CD4-positive, alpha-beta T cell treated with Interleukin-4 for 4 hours (primary cell): ENCODE results near the gene NT5DC1.

Source experiments
- DNase-seq: peaks from one replicate; pipeline ENCODE4 v3.0.0-alpha.2; 2020

NT5DC1 gene

GRCh38 chr6:116145803-116146675 lies 45.4 kb downstream of the NT5DC1 start:
- no peak for DNase-seq

- DNase-seq, result no peak
Observed at GRCh38 chr6:116152620-116153019, 52.0 kb downstream of the NT5DC1 start.

GRCh38 chr6:116154887-116155286 lies 54.2 kb downstream of the NT5DC1 start:
- DNase-seq, result no peak

- DNase-seq, result no peak
Observed at GRCh38 chr6:116156405-116157326, 56.0 kb downstream of the NT5DC1 start.

- DNase-seq, result no peak
Observed at GRCh38 chr6:116157391-116157790, 56.7 kb downstream of the NT5DC1 start.

- no peak for DNase-seq
Observed at GRCh38 chr6:116158641-116159040, 58.0 kb downstream of the NT5DC1 start.

DNA sequence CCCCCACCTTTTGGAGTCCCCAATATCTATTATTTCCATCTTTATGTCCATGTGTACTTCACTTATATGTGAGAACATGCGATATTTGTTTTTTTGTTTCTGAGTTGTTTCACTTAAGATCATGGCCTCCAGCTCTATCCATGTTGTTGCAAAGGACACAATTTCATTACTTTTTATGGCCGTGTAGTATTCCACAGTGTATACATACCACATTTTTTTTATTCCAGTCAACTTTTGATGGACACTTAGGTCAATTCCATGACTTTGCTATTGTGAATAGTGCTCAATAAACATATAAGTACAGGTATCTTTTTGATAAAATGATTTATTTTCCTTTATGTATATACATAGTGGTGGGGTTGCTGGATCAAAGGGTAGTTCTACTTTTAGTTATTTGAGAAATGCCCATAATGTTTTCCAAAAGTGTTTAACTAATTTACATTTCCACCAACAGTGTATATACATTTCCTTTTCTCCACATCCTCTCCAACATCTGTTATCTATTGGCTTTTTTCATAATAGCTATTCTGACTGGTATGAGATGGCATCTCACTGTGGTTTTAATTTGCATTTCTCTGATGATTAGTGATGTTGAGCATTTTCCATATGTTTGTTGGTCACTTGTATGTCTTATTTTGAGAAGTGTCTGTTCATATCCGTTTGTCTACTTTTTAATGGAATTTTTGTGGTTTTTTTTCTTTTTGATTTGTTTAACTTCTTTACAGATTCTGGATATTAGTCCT lies 59.3 kb downstream of the NT5DC1 start:
- DNase-seq, result no peak

GRCh38 chr6:116165596-116165995 lies 64.9 kb downstream of the NT5DC1 start:
- DNase-seq, result no peak

DNA sequence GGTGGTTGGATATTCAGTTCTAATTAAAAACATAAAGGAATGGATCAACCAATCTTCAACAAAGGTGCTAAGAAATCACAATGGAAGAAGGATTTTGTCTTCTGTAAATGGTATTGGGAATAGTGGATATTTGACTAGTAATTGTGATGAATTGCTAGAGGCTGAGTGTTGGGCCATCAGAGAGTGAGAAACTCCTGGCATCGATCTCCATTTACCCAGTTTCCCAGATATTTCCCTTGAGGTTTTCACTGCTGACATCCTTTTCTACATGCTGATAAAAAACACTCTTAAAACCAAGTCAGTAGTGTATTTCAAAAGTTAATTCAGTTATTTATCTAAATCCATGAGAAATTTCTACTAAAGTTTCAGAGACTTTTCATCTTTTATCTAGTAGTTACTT lies 65.7 kb downstream of the NT5DC1 start:
- no peak for DNase-seq

DNA sequence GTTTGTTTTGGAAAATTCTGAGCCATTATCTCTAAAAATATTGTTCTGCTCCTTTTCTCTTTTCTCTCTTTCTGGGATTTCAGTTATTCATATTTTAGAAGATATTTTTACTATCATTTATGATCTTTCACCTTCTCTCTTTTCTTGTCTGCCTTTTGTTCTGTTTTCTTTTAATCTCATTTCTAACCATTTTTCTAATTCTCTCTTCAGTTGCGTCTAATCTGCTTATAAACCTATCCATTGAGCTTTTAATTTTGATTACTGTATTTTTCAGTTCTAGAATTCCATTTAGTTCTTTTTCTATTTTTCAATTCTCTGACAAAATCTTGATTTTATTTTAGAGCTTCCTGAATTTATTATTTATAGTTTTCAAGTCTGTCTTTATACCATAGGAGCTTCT lies 67.5 kb downstream of the NT5DC1 start:
- DNase-seq, result no peak

DNA sequence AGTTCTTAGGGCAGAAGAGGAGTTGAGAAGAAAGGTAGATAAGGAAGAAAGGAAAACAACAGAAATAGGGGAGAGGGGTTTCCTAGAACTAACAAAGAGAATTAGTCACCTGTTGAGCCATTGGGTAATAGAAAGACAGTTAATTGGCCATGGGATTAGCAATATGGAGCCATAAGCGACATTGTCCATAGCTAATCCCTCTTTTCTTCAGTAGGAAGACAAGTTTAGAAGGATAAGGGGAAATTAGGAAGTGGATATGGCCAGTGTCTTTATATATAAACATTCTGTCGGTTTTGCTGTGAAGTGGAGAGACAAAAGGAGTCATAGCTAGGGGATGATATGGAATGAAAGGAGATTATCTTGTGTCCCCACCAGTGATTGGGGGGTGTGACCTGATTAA lies 69.2 kb downstream of the NT5DC1 start:
- no peak for DNase-seq

- DNase-seq, result no peak
Observed at GRCh38 chr6:116170358-116171057, 69.9 kb downstream of the NT5DC1 start.

DNA sequence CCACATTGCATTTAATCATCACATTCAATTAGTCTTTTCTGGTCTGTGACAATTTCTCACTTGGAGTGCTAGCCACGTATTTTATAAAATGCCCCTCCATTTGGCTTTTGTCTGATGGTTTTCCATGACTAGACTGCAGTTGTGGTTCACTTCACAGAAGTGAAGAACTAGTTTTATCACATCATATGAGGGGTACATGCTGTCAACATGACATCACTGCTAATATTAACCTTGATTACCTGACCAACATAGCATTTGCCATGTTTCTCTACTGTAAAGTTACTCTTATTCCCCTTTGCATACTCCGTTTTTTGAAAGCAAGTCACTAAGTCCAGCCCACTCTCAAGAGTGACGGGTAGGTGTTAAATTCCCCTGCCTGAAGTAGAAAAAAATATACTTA lies 73.3 kb downstream of the NT5DC1 start:
- DNase-seq, result no peak

GRCh38 chr6:116175344-116175743 lies 74.7 kb downstream of the NT5DC1 start:
- DNase-seq, result no peak

- no peak for DNase-seq
Observed at GRCh38 chr6:116176596-116176995, 75.9 kb downstream of the NT5DC1 start.

- no peak for DNase-seq
Observed at GRCh38 chr6:116180375-116180774, 79.7 kb downstream of the NT5DC1 start.

DNA sequence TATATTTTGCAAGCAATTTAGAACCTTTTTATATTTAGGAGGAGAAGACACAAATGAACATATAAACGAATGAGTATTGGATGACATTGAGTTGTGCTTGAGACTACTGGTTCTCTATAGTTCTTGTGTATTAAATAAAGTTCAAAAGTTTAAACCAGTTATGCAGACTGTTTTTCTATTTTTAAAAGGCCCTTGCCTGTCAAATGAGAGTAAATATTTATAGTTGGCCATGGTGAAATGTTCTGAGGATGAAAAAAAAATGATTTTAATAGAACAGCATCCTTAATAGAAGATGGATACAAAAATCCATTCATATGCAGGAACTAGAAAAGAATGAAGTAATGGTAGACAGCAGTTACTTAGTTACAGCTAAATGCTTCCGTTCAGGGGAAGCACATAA lies 88.8 kb downstream of the NT5DC1 start:
- DNase-seq, result no peak

- no peak for DNase-seq
Observed at GRCh38 chr6:116190550-116190949, 89.9 kb downstream of the NT5DC1 start.

DNA sequence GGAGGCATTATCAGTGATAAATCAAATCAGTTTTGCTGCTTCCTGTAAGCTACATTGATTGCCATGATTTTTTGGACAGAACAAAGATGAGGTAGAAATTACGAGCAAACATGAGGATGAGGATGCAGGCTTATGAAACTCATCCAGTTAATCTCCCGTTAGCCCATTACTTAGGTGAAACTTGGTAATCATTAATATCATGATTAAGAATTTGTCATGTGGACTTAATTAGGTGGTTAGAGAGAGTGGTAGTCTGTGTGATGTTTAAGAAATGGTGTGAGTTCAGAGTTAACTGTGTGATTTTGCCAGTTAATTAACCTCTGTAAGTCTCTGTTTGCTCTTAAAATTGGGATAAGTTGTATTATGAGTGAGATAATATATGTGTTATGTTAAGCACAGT lies 91.2 kb downstream of the NT5DC1 start:
- no peak for DNase-seq

GRCh38 chr6:116192786-116193185 lies 92.1 kb downstream of the NT5DC1 start:
- no peak for DNase-seq

GRCh38 chr6:116196841-116197240 lies 96.2 kb downstream of the NT5DC1 start:
- DNase-seq, result no peak

GRCh38 chr6:116200619-116201249 lies 100.1 kb downstream of the NT5DC1 start:
- DNase-seq, result no peak
